HepG2 (cell line): ENCODE results near the gene DNPH1. TPM values are rescaled to one million over a fixed set of nuclear protein-coding genes. Genes with fewer than 3 reads are reported as not detected.

Experiments
- CCDC6 ChIP-seq: sonication (generic); formaldehyde crosslinking; IDR thresholded peaks from 2 replicates; pipeline ENCODE4 v1.8.1; 2022; ENCODE audit warnings: mild to moderate bottlenecking, missing genetic modification reagents, moderate library complexity
- CEBPB ChIP-seq: IDR thresholded peaks from 2 replicates; pipeline ENCODE4 v1.6.1; 2011; ENCODE audit warnings: low read depth, low read length, improper control_type of control experiment, borderline replicate concordance
- CENPX ChIP-seq: sonication (generic); formaldehyde crosslinking; IDR thresholded peaks from 2 replicates; pipeline ENCODE4 v1.9.0; 2021; ENCODE audit warnings: mild to moderate bottlenecking, missing genetic modification reagents, moderate library complexity
- EEA1 ChIP-seq: sonication (generic); formaldehyde crosslinking; IDR thresholded peaks from 2 replicates; pipeline ENCODE4 v1.5.1; 2020; ENCODE audit warnings: mild to moderate bottlenecking, missing genetic modification reagents, borderline replicate concordance
- GLI4 ChIP-seq: sonication (generic); formaldehyde crosslinking; IDR thresholded peaks from 2 replicates; pipeline ENCODE4 v1.5.1; 2020; ENCODE audit warnings: missing genetic modification reagents, mild to moderate bottlenecking, moderate library complexity, borderline replicate concordance
- KDM3A ChIP-seq: IDR thresholded peaks from 2 replicates; pipeline ENCODE4 v1.6.1; 2018; ENCODE audit warnings: low read depth, missing compliant biosample characterization
- KDM5B ChIP-seq: sonication (generic); formaldehyde crosslinking; IDR thresholded peaks from 2 replicates; pipeline ENCODE4 v1.4.0; 2020; ENCODE audit warnings: missing genetic modification reagents, mild to moderate bottlenecking, borderline replicate concordance
- MIXL1 ChIP-seq: IDR thresholded peaks from 2 replicates; pipeline ENCODE4 v1.6.1; 2016
- MTA1 ChIP-seq: sonication (generic); formaldehyde crosslinking; IDR thresholded peaks from 2 replicates; pipeline ENCODE4 v1.4.0; 2020; ENCODE audit warnings: missing genetic modification reagents, mild to moderate bottlenecking, borderline replicate concordance
- MXI1 ChIP-seq: IDR thresholded peaks from 3 replicates; pipeline ENCODE4 v1.6.1; 2012; ENCODE audit warnings: low read depth, low read length, inconsistent platforms, borderline replicate concordance
- NCOA2 ChIP-seq: sonication (generic); formaldehyde crosslinking; IDR thresholded peaks from 2 replicates; pipeline ENCODE4 v1.8.0; 2022; ENCODE audit warnings: inconsistent platforms
- NR2C2 ChIP-seq: sonication (generic); formaldehyde crosslinking; IDR thresholded peaks from 2 replicates; pipeline ENCODE4 v1.4.0; 2020; ENCODE audit warnings: missing genetic modification reagents, mild to moderate bottlenecking, moderate library complexity, borderline replicate concordance
- PHF8 ChIP-seq: sonication (generic); formaldehyde crosslinking; IDR thresholded peaks from 2 replicates; pipeline ENCODE4 v1.5.0; 2020; ENCODE audit warnings: missing genetic modification reagents
- PTBP1 ChIP-seq: fragments of 200-400 bp; formaldehyde crosslinking; IDR thresholded peaks from 2 replicates; pipeline ENCODE4 v1.6.1; 2018; ENCODE audit warnings: low read length, low read depth; ENCODE audit not compliant: poor library complexity, severe bottlenecking
- SALL2 ChIP-seq: sonication (generic); formaldehyde crosslinking; IDR thresholded peaks from 2 replicates; pipeline ENCODE4 v1.8.1; 2023; ENCODE audit warnings: mild to moderate bottlenecking, missing genetic modification reagents, inconsistent platforms
- SNAPC2 ChIP-seq: sonication (generic); formaldehyde crosslinking; IDR thresholded peaks from 2 replicates; pipeline ENCODE4 v1.8.1; 2022; ENCODE audit warnings: mild to moderate bottlenecking, missing genetic modification reagents
- SP140L ChIP-seq: sonication (generic); formaldehyde crosslinking; IDR thresholded peaks from 2 replicates; pipeline ENCODE4 v1.4.0; 2020; ENCODE audit warnings: missing genetic modification reagents, borderline replicate concordance
- SRSF9 ChIP-seq: fragments of 200-400 bp; formaldehyde crosslinking; IDR thresholded peaks from 2 replicates; pipeline ENCODE4 v1.6.1; 2018; ENCODE audit warnings: borderline replicate concordance, mild to moderate bottlenecking, low read depth, low read length; ENCODE audit not compliant: insufficient read depth, poor library complexity, severe bottlenecking
- STAG1 ChIP-seq: sonication (generic); formaldehyde crosslinking; IDR thresholded peaks from 2 replicates; pipeline ENCODE4 v1.4.0; 2020; ENCODE audit warnings: missing genetic modification reagents
- ZBTB38 ChIP-seq: sonication (generic); formaldehyde crosslinking; IDR thresholded peaks from 2 replicates; pipeline ENCODE4 v1.5.1; 2020; ENCODE audit warnings: mild to moderate bottlenecking, missing genetic modification reagents
- ZC3H4 ChIP-seq: sonication (generic); formaldehyde crosslinking; IDR thresholded peaks from 2 replicates; pipeline ENCODE4 v1.4.0; 2020; ENCODE audit warnings: missing genetic modification reagents, borderline replicate concordance
- ZFP37 ChIP-seq: sonication (generic); formaldehyde crosslinking; IDR thresholded peaks from 2 replicates; pipeline ENCODE4 v1.4.0; 2020; ENCODE audit warnings: missing genetic modification reagents, borderline replicate concordance
- ZFP82 ChIP-seq: sonication (generic); formaldehyde crosslinking; IDR thresholded peaks from 2 replicates; pipeline ENCODE4 v1.5.1; 2020; ENCODE audit warnings: mild to moderate bottlenecking, missing genetic modification reagents, borderline replicate concordance
- ZIK1 ChIP-seq: sonication (generic); formaldehyde crosslinking; IDR thresholded peaks from 2 replicates; pipeline ENCODE4 v1.5.0; 2020; ENCODE audit warnings: mild to moderate bottlenecking, low read depth, missing genetic modification reagents, borderline replicate concordance
- ZMAT3 ChIP-seq: sonication (generic); formaldehyde crosslinking; conservative IDR thresholded peaks from 2 replicates; pipeline ENCODE4 v1.7.0; 2021; ENCODE audit warnings: missing genetic modification reagents
- ZMYM2 ChIP-seq: sonication (generic); formaldehyde crosslinking; IDR thresholded peaks from 2 replicates; pipeline ENCODE4 v1.8.0; 2022; ENCODE audit warnings: mild to moderate bottlenecking, missing genetic modification reagents
- ZNF281 ChIP-seq: sonication (generic); formaldehyde crosslinking; IDR thresholded peaks from 2 replicates; pipeline ENCODE4 v1.4.0; 2020; ENCODE audit warnings: missing genetic modification reagents, borderline replicate concordance
- ZNF788 ChIP-seq: sonication (generic); formaldehyde crosslinking; IDR thresholded peaks from 2 replicates; pipeline ENCODE4 v1.5.0; 2020; ENCODE audit warnings: mild to moderate bottlenecking, missing genetic modification reagents, borderline replicate concordance
- polyA plus RNA-seq, 8 experiments: library from polyadenylated mRNA; depleted of rRNA in 3 of 8; stranded (reverse) in 7 of 8; unstranded in 1 of 8; fragments of >200 nt; fragmentation: Illumina TruSeq in 4 of 8; extraction: Trizol in 4 of 8; gene quantifications; 2 replicates each; pipeline versions ENCODE4 v1.2.1 to v1.2.3, GENCODE V29; 2011 to 2016; ENCODE audit warnings: low read depth in 4 of 8, missing spikeins in 1 of 8, mixed read lengths in 1 of 8; ENCODE audit not compliant: insufficient read depth in 1 of 8
- total RNA-seq, 5 experiments: library from RNA; depleted of rRNA; stranded (reverse); fragments of >200 nt; fragmentation: Illumina TruSeq; extraction: Trizol; gene quantifications; 2 replicates each; pipeline ENCODE4 v1.2.3, GENCODE V29; 2016; ENCODE audit warnings: low read depth in 1 of 5
- TF ChIP-seq, protein P1 (sequence below): sonication (generic); formaldehyde crosslinking; IDR thresholded peaks from 2 replicates; pipeline ENCODE4 v1.4.0; 2020; ENCODE audit warnings: missing genetic modification reagents; ENCODE audit errors: not compliant biosample characterization

Gene DNPH1
- total and polyA plus RNA-seq, 2 of the 13 experiments (the other 11 are each of a cell fraction or from before 2014, with no cell fraction given) = 56.5 to 75.1 TPM

- TF ChIP-seq SNAPC2 (no peak), ZC3H4 (CRISPR knock-in tag) (peak; percentile 10; the same call in 1 of the 2 replicates), MTA1 (peak; percentile 97), SRSF9 (no peak), CCDC6 (no peak), PTBP1 (no peak), NR2C2 (CRISPR knock-in tag) (peak; percentile 37; the same call in 1 of the 2 replicates), SP140L (CRISPR knock-in tag) (no peak), SALL2 (CRISPR knock-in tag) (no peak), PHF8 (CRISPR knock-in tag) (no peak), ZFP37 (CRISPR knock-in tag) (0 out of 2 replicates have a peak, but pooled peaks have one; percentile 7), ZMAT3 (peak; percentile 26; the same call in 1 of the 2 replicates), ZIK1 (peak; percentile 50; the same call in 1 of the 2 replicates), MXI1 (peak; percentile 60; the same call in 1 of the 3 replicates), ZBTB38 (CRISPR knock-in tag) (peak; percentile 70), ZMYM2 (no peak), MIXL1 (CRISPR knock-in tag) (0 out of 2 replicates have a peak, but pooled peaks have one; percentile 31), STAG1 (CRISPR knock-in tag) (peak; percentile 23; the same call in 1 of the 2 replicates), ZNF788 (peak; percentile 58; the same call in 1 of the 2 replicates), KDM5B (CRISPR knock-in tag) (no peak), CENPX (no peak), KDM3A (CRISPR knock-in tag) (no peak), CEBPB (no peak), NCOA2 (CRISPR knock-in tag) (peak; percentile 61), EEA1 (CRISPR knock-in tag) (no peak), ZNF281 (peak; percentile 99), ZFP82 (CRISPR knock-in tag) (no peak), GLI4 (no peak)
- TF ChIP-seq, protein P1, sequence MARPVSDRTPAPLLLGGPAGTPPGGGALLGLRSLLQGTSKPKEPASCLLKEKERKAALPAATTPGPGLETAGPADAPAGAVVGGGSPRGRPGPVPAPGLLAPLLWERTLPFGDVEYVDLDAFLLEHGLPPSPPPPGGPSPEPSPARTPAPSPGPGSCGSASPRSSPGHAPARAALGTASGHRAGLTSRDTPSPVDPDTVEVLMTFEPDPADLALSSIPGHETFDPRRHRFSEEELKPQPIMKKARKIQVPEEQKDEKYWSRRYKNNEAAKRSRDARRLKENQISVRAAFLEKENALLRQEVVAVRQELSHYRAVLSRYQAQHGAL = no peak
These were observed 49.3 kb upstream of the DNPH1 start (continued) for GRCh38 chr6:43278524-43279078.
